Liver (tissue), 9 donors: ENCODE results near the gene NAT9. TPM values are rescaled to one million over a fixed set of nuclear protein-coding genes. Genes with fewer than 3 reads are reported as not detected.

Experiments
- DNase-seq: peaks from one replicate; pipeline ENCODE4 v3.0.0-alpha.2; 2017; ENCODE audit warnings: low spot score
- H3K27ac ChIP-seq, 2 donors: one replicate each; pipeline ENCODE4 v1.7.0; 2013; ENCODE audit warnings: inconsistent platforms in 2 of 2, low read length in 2 of 2, control low read depth in 1 of 2, low read depth in 1 of 2, mild to moderate bottlenecking in 1 of 2
- H3K27me3 ChIP-seq, 4 donors: one replicate each; pipeline versions ENCODE4 v1.6.1 to v1.7.0; 2013; ENCODE audit warnings: low read length in 3 of 4, inconsistent platforms in 1 of 4, mild to moderate bottlenecking in 1 of 4, moderate library complexity in 1 of 4; ENCODE audit not compliant: control insufficient read depth in 4 of 4, insufficient read depth in 4 of 4
- H3K36me3 ChIP-seq, 4 donors: one replicate each; pipeline versions ENCODE4 v1.6.1 to v1.7.0; 2013; ENCODE audit warnings: low read length in 3 of 4, mild to moderate bottlenecking in 3 of 4, low read depth in 1 of 4, moderate library complexity in 1 of 4; ENCODE audit not compliant: control insufficient read depth in 4 of 4, insufficient read depth in 3 of 4
- H3K4me1 ChIP-seq, 4 donors: one replicate each; pipeline versions ENCODE4 v1.6.1 to v1.7.0; 2013; ENCODE audit warnings: low read length in 3 of 4, mild to moderate bottlenecking in 3 of 4, moderate library complexity in 1 of 4; ENCODE audit not compliant: control insufficient read depth in 4 of 4, insufficient read depth in 4 of 4
- H3K4me3 ChIP-seq, 3 donors: one replicate each; pipeline versions ENCODE4 v1.6.1 to v1.7.0; 2013; ENCODE audit warnings: low read length in 3 of 3, control low read depth in 1 of 3, low read depth in 1 of 3, mild to moderate bottlenecking in 1 of 3
- H3K9ac ChIP-seq, 2 donors: one replicate each; pipeline ENCODE4 v1.7.0; 2013; ENCODE audit warnings: low read length in 2 of 2, mild to moderate bottlenecking in 2 of 2, moderate library complexity in 2 of 2, control low read depth in 1 of 2, low read depth in 1 of 2
- H3K9me3 ChIP-seq, 4 donors: one replicate each; pipeline versions ENCODE4 v1.6.1 to v1.7.0; 2013; ENCODE audit warnings: low read length in 3 of 4; ENCODE audit not compliant: control insufficient read depth in 4 of 4
- EGR1 ChIP-seq, 2 donors: IDR thresholded peaks; 2 replicates each; pipeline ENCODE4 v1.6.1; 2016 to 2018; ENCODE audit warnings: antibody characterized with exemption in 2 of 2, low read depth in 2 of 2
- FOXA1 ChIP-seq: IDR thresholded peaks from 2 replicates; pipeline ENCODE4 v1.6.1; 2016; ENCODE audit warnings: antibody characterized with exemption
- FOXA2 ChIP-seq: IDR thresholded peaks from 2 replicates; pipeline ENCODE4 v1.6.1; 2016; ENCODE audit warnings: antibody characterized with exemption
- GABPA ChIP-seq, 2 donors: IDR thresholded peaks in 1 of 2; conservative IDR thresholded peaks in 1 of 2; 2 replicates each; pipeline ENCODE4 v1.6.1; 2016; ENCODE audit warnings: antibody characterized with exemption in 2 of 2, mild to moderate bottlenecking in 1 of 2, moderate library complexity in 1 of 2
- HNF4G ChIP-seq: IDR thresholded peaks from 2 replicates; pipeline ENCODE4 v1.6.1; 2016; ENCODE audit warnings: antibody characterized with exemption
- NR2F2 ChIP-seq: IDR thresholded peaks from 2 replicates; pipeline ENCODE4 v1.6.1; 2016; ENCODE audit warnings: antibody characterized with exemption
- RAD21 ChIP-seq, 2 donors: IDR thresholded peaks; 2 replicates each; pipeline ENCODE4 v1.6.1; 2016; ENCODE audit warnings: antibody characterized with exemption in 2 of 2, mild to moderate bottlenecking in 2 of 2
- RXRA ChIP-seq, 2 donors: IDR thresholded peaks; 2 replicates each; pipeline ENCODE4 v1.6.1; 2017 to 2018; ENCODE audit warnings: antibody characterized with exemption in 2 of 2, mild to moderate bottlenecking in 1 of 2
- SP1 ChIP-seq: IDR thresholded peaks from 2 replicates; pipeline ENCODE4 v1.6.1; 2018; ENCODE audit warnings: antibody characterized with exemption, mild to moderate bottlenecking
- TAF1 ChIP-seq: conservative IDR thresholded peaks from 2 replicates; pipeline ENCODE4 v1.6.1; 2016; ENCODE audit warnings: antibody characterized with exemption, mild to moderate bottlenecking
- YY1 ChIP-seq: IDR thresholded peaks from 2 replicates; pipeline ENCODE4 v1.6.1; 2016; ENCODE audit warnings: antibody characterized with exemption, mild to moderate bottlenecking
- WGBS: extraction: QIAGEN DNeasy Blood & Tissue Kit; methylation state at CpG from one replicate; pipeline ENCODE4 v1.1.7; 2013; 5-methylcytosine and 5-hydroxymethylcytosine counted together
- polyA plus RNA-seq, 2 donors: library from polyadenylated mRNA; stranded (reverse) in 1 of 2; unstranded in 1 of 2; fragments of 200-250 nt in 1 of 2; fragments of >200 nt in 1 of 2; fragmentation: Nextera tagmentation in 1 of 2; extraction: Ambion mirVana in 1 of 2; gene quantifications; one replicate each; pipeline versions ENCODE4 v1.2.1 to v1.2.3, GENCODE V29; 2013 to 2015
- total RNA-seq, 2 donors: library from RNA; depleted of rRNA; stranded (reverse); fragments of >200 nt; gene quantifications; one replicate each; pipeline ENCODE4 v1.2.3, GENCODE V29; 2014
- TF ChIP-seq, protein P1 (sequence below): IDR thresholded peaks from 2 replicates; pipeline ENCODE4 v1.6.1; 2016; ENCODE audit warnings: antibody characterized with exemption
- TF ChIP-seq, protein P2 (sequence below): IDR thresholded peaks from 2 replicates; pipeline ENCODE4 v1.6.1; 2016; ENCODE audit warnings: antibody characterized with exemption
- TF ChIP-seq, protein P3 (sequence below): fragments of 150-350 bp; IDR thresholded peaks from 2 replicates; pipeline ENCODE4 v1.5.1; 2017; ENCODE audit warnings: improper control_type of control experiment, low read depth, low read length; ENCODE audit not compliant: missing input control
- TF ChIP-seq, protein P4 (sequence below): IDR thresholded peaks from 2 replicates; pipeline ENCODE4 v1.6.1; 2016; ENCODE audit warnings: antibody characterized with exemption, mild to moderate bottlenecking
- donor health status: healthy.
- donor health status: healthy.
- donor health status: healthy.
- donor health status: healthy.
- donor health status: healthy.

Gene NAT9
- total and polyA plus RNA-seq, 4 donors: 8.1 to 25.5 (median 17.1) TPM

DNA sequence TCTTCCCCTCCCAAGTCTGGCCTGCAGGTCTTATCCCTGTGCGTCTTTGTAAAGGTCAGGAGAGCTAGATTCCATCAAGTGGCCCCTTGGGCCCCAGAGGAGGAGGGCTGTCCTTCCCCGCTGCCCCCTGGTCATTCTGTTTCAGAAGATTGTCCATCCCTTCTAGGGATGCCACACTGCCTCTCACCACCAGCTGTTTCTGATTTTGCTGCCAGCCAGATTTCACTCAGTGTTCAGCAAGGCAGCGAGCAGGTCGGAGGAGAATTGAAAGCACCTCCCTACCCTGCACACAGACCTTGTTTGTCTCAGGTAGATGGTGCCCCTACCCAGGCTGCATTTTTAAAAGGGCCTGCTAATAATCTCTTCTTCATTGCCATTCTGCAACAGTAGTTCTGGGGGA is 21.7 kb upstream of the NAT9 start:
- 97% methylated on average over 4 of the region's 4 CpGs for WGBS
- H3K9me3 ChIP-seq: no peaks in the 10 kb centered on the region
- no peaks in the 10 kb centered on the region for H3K27me3 ChIP-seq
- H3K9ac ChIP-seq: no peak overlapping the region
- peaks cover 0 to 76% (median 22%) of the 10 kb centered on the region in 4 donors for H3K36me3 ChIP-seq
- no peak overlapping the region for H3K4me3 ChIP-seq
- no peaks in the 10 kb centered on the region for H3K4me1 ChIP-seq
- H3K27ac ChIP-seq: no peak overlapping the region
- no peak for DNase-seq
- TF ChIP-seq FOXA1 (no peak), FOXA2 (no peak), YY1 (no peak), GABPA (IDR thresholded peaks at IDR 0.05 in 1 of 2, conservative IDR thresholded peaks at IDR 0.05 in 1 of 2) (no peak), HNF4G (no peak), SP1 (no peak), RAD21 (IDR thresholded peaks at IDR 0.05) (no peak), TAF1 (no peak), RXRA (IDR thresholded peaks at IDR 0.05) (no peak), NR2F2 (no peak)
- TF ChIP-seq, protein P1, sequence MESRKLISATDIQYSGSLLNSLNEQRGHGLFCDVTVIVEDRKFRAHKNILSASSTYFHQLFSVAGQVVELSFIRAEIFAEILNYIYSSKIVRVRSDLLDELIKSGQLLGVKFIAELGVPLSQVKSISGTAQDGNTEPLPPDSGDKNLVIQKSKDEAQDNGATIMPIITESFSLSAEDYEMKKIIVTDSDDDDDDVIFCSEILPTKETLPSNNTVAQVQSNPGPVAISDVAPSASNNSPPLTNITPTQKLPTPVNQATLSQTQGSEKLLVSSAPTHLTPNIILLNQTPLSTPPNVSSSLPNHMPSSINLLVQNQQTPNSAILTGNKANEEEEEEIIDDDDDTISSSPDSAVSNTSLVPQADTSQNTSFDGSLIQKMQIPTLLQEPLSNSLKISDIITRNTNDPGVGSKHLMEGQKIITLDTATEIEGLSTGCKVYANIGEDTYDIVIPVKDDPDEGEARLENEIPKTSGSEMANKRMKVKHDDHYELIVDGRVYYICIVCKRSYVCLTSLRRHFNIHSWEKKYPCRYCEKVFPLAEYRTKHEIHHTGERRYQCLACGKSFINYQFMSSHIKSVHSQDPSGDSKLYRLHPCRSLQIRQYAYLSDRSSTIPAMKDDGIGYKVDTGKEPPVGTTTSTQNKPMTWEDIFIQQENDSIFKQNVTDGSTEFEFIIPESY: no peak
- TF ChIP-seq, protein P2, sequence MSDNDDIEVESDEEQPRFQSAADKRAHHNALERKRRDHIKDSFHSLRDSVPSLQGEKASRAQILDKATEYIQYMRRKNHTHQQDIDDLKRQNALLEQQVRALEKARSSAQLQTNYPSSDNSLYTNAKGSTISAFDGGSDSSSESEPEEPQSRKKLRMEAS: no peak
- TF ChIP-seq, protein P3, sequence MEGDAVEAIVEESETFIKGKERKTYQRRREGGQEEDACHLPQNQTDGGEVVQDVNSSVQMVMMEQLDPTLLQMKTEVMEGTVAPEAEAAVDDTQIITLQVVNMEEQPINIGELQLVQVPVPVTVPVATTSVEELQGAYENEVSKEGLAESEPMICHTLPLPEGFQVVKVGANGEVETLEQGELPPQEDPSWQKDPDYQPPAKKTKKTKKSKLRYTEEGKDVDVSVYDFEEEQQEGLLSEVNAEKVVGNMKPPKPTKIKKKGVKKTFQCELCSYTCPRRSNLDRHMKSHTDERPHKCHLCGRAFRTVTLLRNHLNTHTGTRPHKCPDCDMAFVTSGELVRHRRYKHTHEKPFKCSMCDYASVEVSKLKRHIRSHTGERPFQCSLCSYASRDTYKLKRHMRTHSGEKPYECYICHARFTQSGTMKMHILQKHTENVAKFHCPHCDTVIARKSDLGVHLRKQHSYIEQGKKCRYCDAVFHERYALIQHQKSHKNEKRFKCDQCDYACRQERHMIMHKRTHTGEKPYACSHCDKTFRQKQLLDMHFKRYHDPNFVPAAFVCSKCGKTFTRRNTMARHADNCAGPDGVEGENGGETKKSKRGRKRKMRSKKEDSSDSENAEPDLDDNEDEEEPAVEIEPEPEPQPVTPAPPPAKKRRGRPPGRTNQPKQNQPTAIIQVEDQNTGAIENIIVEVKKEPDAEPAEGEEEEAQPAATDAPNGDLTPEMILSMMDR: no peak
- TF ChIP-seq, protein P4, sequence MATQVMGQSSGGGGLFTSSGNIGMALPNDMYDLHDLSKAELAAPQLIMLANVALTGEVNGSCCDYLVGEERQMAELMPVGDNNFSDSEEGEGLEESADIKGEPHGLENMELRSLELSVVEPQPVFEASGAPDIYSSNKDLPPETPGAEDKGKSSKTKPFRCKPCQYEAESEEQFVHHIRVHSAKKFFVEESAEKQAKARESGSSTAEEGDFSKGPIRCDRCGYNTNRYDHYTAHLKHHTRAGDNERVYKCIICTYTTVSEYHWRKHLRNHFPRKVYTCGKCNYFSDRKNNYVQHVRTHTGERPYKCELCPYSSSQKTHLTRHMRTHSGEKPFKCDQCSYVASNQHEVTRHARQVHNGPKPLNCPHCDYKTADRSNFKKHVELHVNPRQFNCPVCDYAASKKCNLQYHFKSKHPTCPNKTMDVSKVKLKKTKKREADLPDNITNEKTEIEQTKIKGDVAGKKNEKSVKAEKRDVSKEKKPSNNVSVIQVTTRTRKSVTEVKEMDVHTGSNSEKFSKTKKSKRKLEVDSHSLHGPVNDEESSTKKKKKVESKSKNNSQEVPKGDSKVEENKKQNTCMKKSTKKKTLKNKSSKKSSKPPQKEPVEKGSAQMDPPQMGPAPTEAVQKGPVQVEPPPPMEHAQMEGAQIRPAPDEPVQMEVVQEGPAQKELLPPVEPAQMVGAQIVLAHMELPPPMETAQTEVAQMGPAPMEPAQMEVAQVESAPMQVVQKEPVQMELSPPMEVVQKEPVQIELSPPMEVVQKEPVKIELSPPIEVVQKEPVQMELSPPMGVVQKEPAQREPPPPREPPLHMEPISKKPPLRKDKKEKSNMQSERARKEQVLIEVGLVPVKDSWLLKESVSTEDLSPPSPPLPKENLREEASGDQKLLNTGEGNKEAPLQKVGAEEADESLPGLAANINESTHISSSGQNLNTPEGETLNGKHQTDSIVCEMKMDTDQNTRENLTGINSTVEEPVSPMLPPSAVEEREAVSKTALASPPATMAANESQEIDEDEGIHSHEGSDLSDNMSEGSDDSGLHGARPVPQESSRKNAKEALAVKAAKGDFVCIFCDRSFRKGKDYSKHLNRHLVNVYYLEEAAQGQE: no peak

DNA sequence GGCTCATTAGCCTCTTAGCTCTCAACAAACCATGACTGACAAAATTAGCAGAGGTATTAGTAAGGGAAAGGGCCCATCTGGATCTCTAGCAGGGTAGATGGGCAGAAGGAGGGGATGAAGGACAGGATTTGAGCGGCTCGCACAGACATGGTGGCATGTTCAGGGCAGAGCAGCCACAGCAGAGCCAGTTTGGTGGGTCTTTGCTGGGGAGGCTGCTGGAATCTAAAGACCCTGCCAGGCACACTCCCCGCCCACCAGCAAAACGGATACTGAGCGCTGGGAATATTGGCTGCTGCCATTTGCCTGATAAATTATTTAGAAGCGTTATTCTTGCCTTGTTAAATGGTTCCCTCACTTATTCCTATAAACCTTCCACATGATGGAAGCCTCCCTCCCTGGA is 20.7 kb upstream of the NAT9 start:
- DNase-seq: no peak

More for the DNA sequence above, 20.7 kb upstream of the NAT9 start:
- Histone ChIP-seq H3K4me1 (no peaks in the 10 kb centered on the region), H3K9me3 (no peaks in the 10 kb centered on the region), H3K9ac (no peak overlapping the region), H3K36me3 (peaks cover 0 to 74% (median 22%) of the 10 kb centered on the region in 4 donors), H3K27me3 (no peaks in the 10 kb centered on the region), H3K27ac (no peak overlapping the region), H3K4me3 (no peak overlapping the region)
- WGBS: 97% methylated on average over 6 of the region's 6 CpGs
- no peak for TF ChIP-seq FOXA1
- no peak for TF ChIP-seq EGR1 (IDR thresholded peaks at IDR 0.05; ENCODE audit: low read depth in 2 of 2)
